Cardiac fibroblast (primary cell): ENCODE data around the gene PLCD3.

Experiments used
- DNase-seq, 2 donors: peaks; one replicate each; pipeline versions ENCODE4 v3.0.0 to v3.0.0-alpha.2; 2010; ENCODE audit warnings: low read depth in 2 of 2
- H3K4me3 ChIP-seq, 2 donors: replicated peaks in 1 of 2; 1 replicate in 1 of 2; 2 replicates in 1 of 2; pipeline ENCODE4 v1.5.1; 2011; ENCODE audit warnings: low read depth in 2 of 2, low read length in 2 of 2, mild to moderate bottlenecking in 2 of 2, moderate library complexity in 1 of 2
- TF ChIP-seq, protein P1 (sequence below): IDR thresholded peaks from one replicate; pipeline ENCODE4 v1.5.1; 2011; ENCODE audit warnings: low read depth, mild to moderate bottlenecking, low read length, inconsistent platforms

PLCD3 gene

DNA sequence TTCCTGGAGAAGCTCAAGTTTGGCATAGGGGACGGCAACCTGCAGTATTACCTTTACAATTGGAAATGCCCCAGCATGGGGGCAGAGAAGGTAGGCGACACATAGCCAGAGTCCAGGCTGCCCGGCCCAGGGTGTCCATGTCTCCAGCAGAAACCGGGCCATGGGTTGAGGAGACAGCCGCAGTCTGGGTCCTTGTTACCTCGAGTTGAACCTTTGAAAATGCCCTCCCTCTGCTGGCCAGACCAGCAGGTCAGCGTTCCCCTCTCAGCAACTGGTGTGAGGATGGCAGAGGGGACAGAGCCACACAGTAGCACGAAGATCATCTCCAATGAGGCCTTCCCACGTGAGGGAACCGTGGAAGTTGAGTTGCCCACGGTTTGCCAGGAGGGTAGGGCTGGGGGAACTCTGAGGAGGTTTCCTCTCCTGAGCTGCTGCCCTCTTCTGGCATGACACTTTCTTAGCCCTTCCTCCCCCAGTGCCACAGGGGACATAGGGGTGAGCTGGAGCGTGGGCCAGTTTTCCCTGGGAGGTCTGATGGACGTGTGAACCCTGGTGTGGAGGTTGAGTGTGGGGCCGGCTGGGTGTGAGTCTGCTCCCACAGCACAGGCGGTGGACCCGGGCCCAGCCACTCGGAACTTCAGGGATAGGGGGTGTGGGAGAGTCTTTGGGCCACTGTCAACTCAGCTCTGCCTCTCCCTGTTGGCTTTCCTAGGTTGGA, 27.2 kb downstream of the PLCD3 start:
- TF ChIP-seq, protein P1, sequence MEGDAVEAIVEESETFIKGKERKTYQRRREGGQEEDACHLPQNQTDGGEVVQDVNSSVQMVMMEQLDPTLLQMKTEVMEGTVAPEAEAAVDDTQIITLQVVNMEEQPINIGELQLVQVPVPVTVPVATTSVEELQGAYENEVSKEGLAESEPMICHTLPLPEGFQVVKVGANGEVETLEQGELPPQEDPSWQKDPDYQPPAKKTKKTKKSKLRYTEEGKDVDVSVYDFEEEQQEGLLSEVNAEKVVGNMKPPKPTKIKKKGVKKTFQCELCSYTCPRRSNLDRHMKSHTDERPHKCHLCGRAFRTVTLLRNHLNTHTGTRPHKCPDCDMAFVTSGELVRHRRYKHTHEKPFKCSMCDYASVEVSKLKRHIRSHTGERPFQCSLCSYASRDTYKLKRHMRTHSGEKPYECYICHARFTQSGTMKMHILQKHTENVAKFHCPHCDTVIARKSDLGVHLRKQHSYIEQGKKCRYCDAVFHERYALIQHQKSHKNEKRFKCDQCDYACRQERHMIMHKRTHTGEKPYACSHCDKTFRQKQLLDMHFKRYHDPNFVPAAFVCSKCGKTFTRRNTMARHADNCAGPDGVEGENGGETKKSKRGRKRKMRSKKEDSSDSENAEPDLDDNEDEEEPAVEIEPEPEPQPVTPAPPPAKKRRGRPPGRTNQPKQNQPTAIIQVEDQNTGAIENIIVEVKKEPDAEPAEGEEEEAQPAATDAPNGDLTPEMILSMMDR = no peak
- H3K4me3 ChIP-seq = no peak overlapping the region
- DNase-seq = no peak

GRCh38 chr17:45104497-45104896, 27.8 kb downstream of the PLCD3 start:
- DNase-seq = no peak
- no peak overlapping the region for H3K4me3 ChIP-seq
- TF ChIP-seq, protein P1 = no peak

DNA sequence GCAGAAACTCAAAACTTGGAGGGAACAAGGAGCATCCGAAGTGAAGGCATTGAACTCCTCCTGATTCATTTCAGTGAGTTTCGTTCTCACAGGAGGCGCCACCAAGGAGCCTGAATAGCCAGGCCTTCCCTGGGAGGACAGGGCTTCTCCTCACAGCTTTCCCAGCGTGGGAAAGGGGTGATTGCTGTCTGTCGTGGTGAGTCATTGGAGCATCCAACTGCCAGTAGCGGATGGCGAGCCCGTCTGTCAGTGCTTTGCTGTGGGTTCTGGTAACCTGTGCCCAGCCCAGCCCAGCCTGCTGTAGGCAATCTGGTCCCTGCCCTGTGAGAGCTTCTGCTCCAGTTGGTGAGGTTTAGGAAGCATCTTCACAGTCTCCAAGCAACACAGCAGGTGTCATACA, 28.3 kb downstream of the PLCD3 start:
- TF ChIP-seq, protein P1 = no peak
- no peak for DNase-seq

DNA sequence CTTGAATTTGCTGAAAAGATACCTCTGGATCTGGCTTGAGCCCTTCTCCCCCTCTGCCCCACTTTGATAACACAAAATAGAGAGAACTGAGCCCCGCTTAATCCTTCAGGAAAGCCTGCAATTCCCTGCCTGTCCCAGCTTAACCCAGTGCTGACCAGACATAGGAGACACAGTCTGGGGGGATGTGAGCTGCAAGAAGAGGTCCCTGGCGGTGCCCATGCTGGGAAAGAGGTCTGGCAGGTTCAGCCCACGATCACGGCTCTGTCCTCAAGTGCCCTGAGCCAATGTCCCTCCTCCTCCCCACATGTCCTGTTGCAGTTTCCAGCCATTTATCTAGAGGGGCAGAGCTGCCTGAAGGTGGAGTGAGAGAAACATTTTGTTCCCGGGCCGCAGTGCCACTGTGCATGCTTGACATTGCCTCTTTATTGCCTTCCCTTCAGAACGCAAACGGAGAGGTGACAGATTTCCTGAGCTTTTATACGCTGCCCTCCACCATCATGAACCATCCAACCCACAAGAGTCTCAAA, 29.0 kb downstream of the PLCD3 start:
- no peak for DNase-seq
- H3K4me3 ChIP-seq = no peak overlapping the region
- TF ChIP-seq, protein P1 = no peak

More for the DNA sequence above, 28.3 kb downstream of the PLCD3 start:
- no peak overlapping the region for H3K4me3 ChIP-seq

GRCh38 chr17:45102856-45103255, 29.5 kb downstream of the PLCD3 start:
- TF ChIP-seq, protein P1 = no peak
- H3K4me3 ChIP-seq = no peak overlapping the region
- no peak for DNase-seq

- TF ChIP-seq, protein P1 = no peak
- DNase-seq = no peak
- H3K4me3 ChIP-seq = no peak overlapping the region
Measured at GRCh38 chr17:45101883-45102811, 30.2 kb downstream of the PLCD3 start.
